ENCODE measurements around the gene APBA3.
"Not testable (repeated sequence)": the region's sequence is repeated elsewhere in the genome, so short reads cannot be mapped to it uniquely, and the experiment has no call there.

APBA3 gene

GRCh38 chr19:3770136-3770999, 8.9 kb upstream of the APBA3 start:
- DNase-seq: no peak

- no peak for DNase-seq
Observed at GRCh38 chr19:3769494-3769893, 8.0 kb upstream of the APBA3 start.

GRCh38 chr19:3768748-3769099, 7.2 kb upstream of the APBA3 start:
- no peak for DNase-seq

- no peak for DNase-seq
Observed at GRCh38 chr19:3768015-3768747, 6.7 kb upstream of the APBA3 start.

GRCh38 chr19:3767050-3767449, 5.6 kb upstream of the APBA3 start:
- no peak for DNase-seq

GRCh38 chr19:3766520-3766919, 5.0 kb upstream of the APBA3 start:
- no peak for DNase-seq

- DNase-seq: not testable (repeated sequence)
Observed at GRCh38 chr19:3765757-3766156, 4.3 kb upstream of the APBA3 start.

- no peak for DNase-seq
Observed at GRCh38 chr19:3765121-3765520, 3.6 kb upstream of the APBA3 start.

GRCh38 chr19:3762501-3763459, 1.3 kb upstream of the APBA3 start, which contains the start of gene MRPL54:
MRPL54 (plus strand) TSS chr19:3762682; CDS start chr19:3762701, 19 bp downstream.
- DNase-seq: peak; percentile 99

- no peak for DNase-seq
Observed at GRCh38 chr19:3762130-3762473, 610 bp upstream of the APBA3 start.

GRCh38 chr19:3760871-3761361, 576 bp downstream of the APBA3 start:
- DNase-seq: no peak

GRCh38 chr19:3759482-3760254, 1.8 kb downstream of the APBA3 start:
- no peak for DNase-seq

- not testable (repeated sequence) for DNase-seq
Observed at GRCh38 chr19:3758297-3758696, 3.2 kb downstream of the APBA3 start.

- not testable (repeated sequence) for DNase-seq
Observed at GRCh38 chr19:3757705-3758104, 3.8 kb downstream of the APBA3 start.

- no peak for DNase-seq
Observed at GRCh38 chr19:3753631-3754410, 7.7 kb downstream of the APBA3 start.

GRCh38 chr19:3752492-3752891, 9.0 kb downstream of the APBA3 start:
- no peak for DNase-seq

- DNase-seq: no peak
Observed at GRCh38 chr19:3751236-3751635, 10.3 kb downstream of the APBA3 start.

GRCh38 chr19:3750211-3750610, 11.3 kb downstream of the APBA3 start:
- DNase-seq: no peak

GRCh38 chr19:3748965-3749364, 12.5 kb downstream of the APBA3 start:
- DNase-seq: no peak

- DNase-seq: no peak
Observed at GRCh38 chr19:3746371-3747056, 15.0 kb downstream of the APBA3 start.
